IMR-90 (cell line): ENCODE results near the gene AGAP1. TPM values are rescaled to one million over a fixed set of nuclear protein-coding genes. Genes with fewer than 3 reads are reported as not detected.

Experiments used
- ATAC-seq: fragments of 200-7000 bp; cut with Tn5 transposase; 2 replicates; pipeline ENCODE4 v1.9.1; 2020; ENCODE audit warnings: low read depth, mild to moderate bottlenecking, moderate library complexity
- BruUV-seq: library from RNA; stranded (reverse); fragments of 400-500 nt; replicated peaks from 2 replicates; lab custom pipeline; 2021; lab: Mats Ljungman, UMichigan
- CTCF ChIA-PET: fragments of 300-600 bp; formaldehyde crosslinking; extraction: SDS; loops from one replicate; lab custom pipeline; 2021; ENCODE audit warnings: antibody characterized with exemption; lab: Yijun Ruan, JAX
- POLR2A ChIA-PET: fragments of 300-600 bp; sonication (Branson Sonifier 250); formaldehyde crosslinking; loops from one replicate; lab custom pipeline; 2022; ENCODE audit warnings: antibody characterized with exemption; ENCODE audit not compliant: unreplicated experiment; lab: Charles Lee
- DNase-seq: peaks from one replicate; pipeline ENCODE4 v3.0.0; 2013
- H2AFZ ChIP-seq: replicated peaks from 2 replicates; pipeline ENCODE3; 2013; ENCODE audit warnings: low read length, mild to moderate bottlenecking; ENCODE audit not compliant: poor library complexity
- H2AK5ac ChIP-seq: 2 replicates; pipeline ENCODE4 v1.6.1; 2013; ENCODE audit warnings: low read depth, low read length, inconsistent platforms
- H2AK9ac ChIP-seq: replicated peaks from 2 replicates; pipeline ENCODE3; 2013; ENCODE audit warnings: mild to moderate bottlenecking, low read depth, low read length, moderate library complexity; ENCODE audit not compliant: poor library complexity
- H2BK120ac ChIP-seq: 2 replicates; pipeline ENCODE4 v1.6.1; 2013; ENCODE audit warnings: low read depth, low read length, inconsistent platforms
- H2BK15ac ChIP-seq: 3 replicates; pipeline ENCODE4 v1.6.1; 2013; ENCODE audit warnings: low read depth, low read length, inconsistent platforms
- H2BK20ac ChIP-seq: 2 replicates; pipeline ENCODE4 v1.6.1; 2013; ENCODE audit warnings: low read depth, mild to moderate bottlenecking, inconsistent platforms, low read length, moderate library complexity
- H2BK5ac ChIP-seq: 2 replicates; pipeline ENCODE4 v1.6.1; 2013; ENCODE audit warnings: mild to moderate bottlenecking, low read depth, low read length, inconsistent platforms; ENCODE audit not compliant: poor library complexity, severe bottlenecking
- H3K14ac ChIP-seq: replicated peaks from 2 replicates; pipeline ENCODE4 v1.6.1; 2013; ENCODE audit warnings: low read depth, low read length, inconsistent platforms
- H3K18ac ChIP-seq: 2 replicates; pipeline ENCODE4 v1.6.1; 2013; ENCODE audit warnings: low read depth, low read length, control low read depth
- H3K23ac ChIP-seq: 2 replicates; pipeline ENCODE4 v1.6.1; 2013; ENCODE audit warnings: low read depth, low read length, inconsistent platforms
- H3K27ac ChIP-seq: 2 replicates; pipeline ENCODE4 v1.5.1; 2013; ENCODE audit warnings: mild to moderate bottlenecking, control low read depth, low read length; ENCODE audit not compliant: insufficient read depth
- H3K27me3 ChIP-seq: 2 replicates; pipeline ENCODE4 v1.6.1; 2013; ENCODE audit warnings: low read length; ENCODE audit not compliant: control insufficient read depth, insufficient read depth
- H3K36me3 ChIP-seq: 2 replicates; pipeline ENCODE4 v1.6.1; 2013; ENCODE audit warnings: low read length, mixed read lengths; ENCODE audit not compliant: control insufficient read depth, insufficient read depth
- H3K4ac ChIP-seq: 2 replicates; pipeline ENCODE4 v1.6.1; 2013; ENCODE audit warnings: low read depth, low read length, inconsistent platforms
- H3K4me1 ChIP-seq: 2 replicates; pipeline ENCODE4 v1.6.1; 2013; ENCODE audit warnings: low read length, mixed read lengths; ENCODE audit not compliant: control insufficient read depth, insufficient read depth
- H3K4me2 ChIP-seq: 2 replicates; pipeline ENCODE4 v1.6.1; 2013; ENCODE audit warnings: low read depth, mild to moderate bottlenecking, control low read depth, low read length, moderate library complexity
- H3K4me3 ChIP-seq: 2 replicates; pipeline ENCODE4 v1.5.1; 2013; ENCODE audit warnings: low read depth, mild to moderate bottlenecking, control low read depth, low read length, moderate library complexity; ENCODE audit not compliant: insufficient read depth
- H3K56ac ChIP-seq: 2 replicates; pipeline ENCODE4 v1.6.1; 2013; ENCODE audit warnings: low read length, inconsistent platforms; ENCODE audit not compliant: insufficient read depth; ENCODE audit errors: extremely low read depth
- H3K79me1 ChIP-seq, 2 experiments: 2 replicates each; pipeline ENCODE4 v1.6.1; 2013; ENCODE audit warnings: low read length in 2 of 2, inconsistent platforms in 1 of 2, low read depth in 1 of 2
- H3K9ac ChIP-seq: 2 replicates; pipeline ENCODE4 v1.6.1; 2013; ENCODE audit warnings: low read depth, low read length, control low read depth
- H3K9me1 ChIP-seq: 2 replicates; pipeline ENCODE4 v1.6.1; 2013; ENCODE audit warnings: low read length, inconsistent platforms; ENCODE audit not compliant: insufficient read depth
- H3K9me3 ChIP-seq: 2 replicates; pipeline ENCODE4 v1.6.1; 2013; ENCODE audit warnings: low read length; ENCODE audit not compliant: control insufficient read depth, insufficient read depth
- H4K20me1 ChIP-seq: 2 replicates; pipeline ENCODE4 v1.6.1; 2013; ENCODE audit warnings: low read length, inconsistent platforms; ENCODE audit not compliant: insufficient read depth
- H4K5ac ChIP-seq: 2 replicates; pipeline ENCODE4 v1.6.1; 2013; ENCODE audit warnings: mild to moderate bottlenecking, low read depth, low read length, control low read depth
- H4K8ac ChIP-seq, 2 experiments: 2 replicates each; pipeline ENCODE4 v1.6.1; 2013; ENCODE audit warnings: low read depth in 2 of 2, low read length in 2 of 2, control low read depth in 1 of 2, inconsistent platforms in 1 of 2
- H4K91ac ChIP-seq: 2 replicates; pipeline ENCODE4 v1.6.1; 2013; ENCODE audit warnings: low read depth, low read length, inconsistent platforms; ENCODE audit not compliant: insufficient read depth
- CEBPB ChIP-seq: IDR thresholded peaks from 2 replicates; pipeline ENCODE4 v1.6.1; 2012; ENCODE audit warnings: low read depth, low read length, improper control_type of control experiment
- RCOR1 ChIP-seq: IDR thresholded peaks from 2 replicates; pipeline ENCODE4 v1.6.1; 2012; ENCODE audit warnings: mild to moderate bottlenecking, low read length, improper control_type of control experiment; ENCODE audit not compliant: insufficient replicate concordance
- WGBS, 2 experiments: methylation state at CpG; one replicate each; pipeline versions ENCODE4 v1.1.5 to v1.1.7; 2013; ENCODE audit warnings: missing lambda C conversion rate in 2 of 2; ENCODE audit not compliant: insufficient read length in 1 of 2; ENCODE audit errors: extremely low coverage in 2 of 2; 5-methylcytosine and 5-hydroxymethylcytosine counted together
- dilution Hi-C: fragments of 300-500 bp; cut with HindIII; formaldehyde crosslinking; loops from one replicate; pipeline ENCODE4 v1.14.3; 2018; ENCODE audit warnings: low sequenced_read_pairs; ENCODE audit not compliant: unreplicated experiment
- in situ Hi-C: fragments of 300-500 bp; cut with MboI; formaldehyde crosslinking; loops from 3 replicates; pipeline ENCODE4 v1.14.3; 2019; ENCODE audit warnings: low sequenced_read_pairs, inconsistent platforms, mixed read lengths
- intact Hi-C: fragments of 100-400 bp; cut with micrococcal nuclease; formaldehyde crosslinking; loops from 2 replicates; pipeline ENCODE4 v1.10.0; 2022
- polyA plus RNA-seq, 3 experiments: library from polyadenylated mRNA; depleted of rRNA; stranded (reverse); fragments of >200 nt; gene quantifications; 2 replicates each; pipeline ENCODE4 v1.2.3, GENCODE V29; 2012; ENCODE audit warnings: low replicate concordance in 1 of 3
- total RNA-seq: library from RNA; depleted of rRNA; stranded (reverse); fragments of >200 nt; gene quantifications from 2 replicates; pipeline ENCODE4 v1.2.3, GENCODE V29; 2012

The AGAP1 gene
- total and polyA plus RNA-seq, 2 of the 4 experiments (the other 2 are of a cell fraction), result 15.1 to 16.4 TPM

DNA sequence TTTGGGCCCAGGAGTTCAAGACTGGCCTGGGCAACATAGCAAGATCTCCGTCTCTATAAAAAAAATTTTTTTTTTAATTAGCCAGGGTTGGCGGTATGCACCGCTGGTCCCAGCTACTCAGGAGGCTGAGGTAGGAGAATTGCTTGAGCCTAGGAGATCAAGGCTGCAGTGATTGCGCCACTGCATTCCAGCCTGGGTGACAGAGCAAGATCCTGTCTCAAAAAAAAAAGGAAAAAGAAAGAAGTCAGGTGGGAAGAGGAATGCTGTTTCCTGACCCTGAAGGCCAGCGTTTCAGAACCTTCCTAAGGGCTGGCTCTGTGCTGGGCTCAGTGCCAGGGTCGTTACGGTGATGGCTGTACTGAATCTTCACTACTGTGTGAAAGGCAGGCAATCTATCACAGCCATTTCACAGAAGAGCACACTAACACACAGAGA lies 35.0 kb upstream of the AGAP1 start:
- H2AFZ ChIP-seq, result no peak overlapping the region
- TF ChIP-seq RCOR1 (no peak), CEBPB (peak; percentile 81)
- no peak overlapping the region for H3K4ac ChIP-seq
- H3K36me3 ChIP-seq, result no peaks in the 10 kb centered on the region
- no peak overlapping the region for H4K8ac ChIP-seq
- no peak overlapping the region for H2BK15ac ChIP-seq
- no peak overlapping the region for H2BK5ac ChIP-seq
- BruUV-seq, result no TSS peak
- no peak overlapping the region for H3K14ac ChIP-seq
- H3K9me3 ChIP-seq, result no peaks in the 10 kb centered on the region
- no peak overlapping the region for H3K23ac ChIP-seq
- H3K56ac ChIP-seq, result no peak overlapping the region
- WGBS, 2 experiments, result 100% methylated on average over 1 of the region's 7 CpGs; no CpG with 5 or more reads in 1 of the 2 experiments
- H4K20me1 ChIP-seq, result no peaks in the 10 kb centered on the region
- H2BK120ac ChIP-seq, result no peak overlapping the region
- H3K9ac ChIP-seq, result no peak overlapping the region
- no peak overlapping the region for H3K4me3 ChIP-seq
- H3K18ac ChIP-seq, result no peak overlapping the region
- H3K4me2 ChIP-seq, result no peak overlapping the region
- no peaks in the 10 kb centered on the region for H3K4me1 ChIP-seq
- H3K27ac ChIP-seq, result no peak overlapping the region
- H3K9me1 ChIP-seq, result no peaks in the 10 kb centered on the region
- ChIA-PET CTCF (no interaction called here), POLR2A (interaction anchor here (0.5 kb wide), 1 partner anchor 1945 kb away, joined by 4 read pairs; no protein-coding TSS in a partner anchor)
- H4K91ac ChIP-seq, result no peak overlapping the region
- no peak overlapping the region for H2AK5ac ChIP-seq
- intact Hi-C loops, result no loop called here
- ATAC-seq (no peak), DNase-seq (peak; percentile 26)
- no peaks in the 10 kb centered on the region for H3K79me1 ChIP-seq
- in situ Hi-C loops, result no loop called here
- dilution Hi-C loops, result no loop called here
- peaks cover 23% of the 10 kb centered on the region for H3K27me3 ChIP-seq
- no peak overlapping the region for H4K5ac ChIP-seq
- no peak overlapping the region for H2BK20ac ChIP-seq
- H2AK9ac ChIP-seq, result no peak overlapping the region
